NCI-H748 treated with DMSO at 0.1 percent for 48 hours (cell line): ENCODE data around the gene USP40.
A peak's percentile ranks its signal among the peaks of the same experiment; 100 is the strongest.
"Not testable (repeated sequence)": the region's sequence is repeated elsewhere in the genome, so short reads cannot be mapped to it uniquely, and the experiment has no call there.

Source experiments
- DNase-seq: peaks from one replicate; lab custom pipeline; 2025; lab: John Stamatoyannopoulos, UW

The USP40 gene

DNA sequence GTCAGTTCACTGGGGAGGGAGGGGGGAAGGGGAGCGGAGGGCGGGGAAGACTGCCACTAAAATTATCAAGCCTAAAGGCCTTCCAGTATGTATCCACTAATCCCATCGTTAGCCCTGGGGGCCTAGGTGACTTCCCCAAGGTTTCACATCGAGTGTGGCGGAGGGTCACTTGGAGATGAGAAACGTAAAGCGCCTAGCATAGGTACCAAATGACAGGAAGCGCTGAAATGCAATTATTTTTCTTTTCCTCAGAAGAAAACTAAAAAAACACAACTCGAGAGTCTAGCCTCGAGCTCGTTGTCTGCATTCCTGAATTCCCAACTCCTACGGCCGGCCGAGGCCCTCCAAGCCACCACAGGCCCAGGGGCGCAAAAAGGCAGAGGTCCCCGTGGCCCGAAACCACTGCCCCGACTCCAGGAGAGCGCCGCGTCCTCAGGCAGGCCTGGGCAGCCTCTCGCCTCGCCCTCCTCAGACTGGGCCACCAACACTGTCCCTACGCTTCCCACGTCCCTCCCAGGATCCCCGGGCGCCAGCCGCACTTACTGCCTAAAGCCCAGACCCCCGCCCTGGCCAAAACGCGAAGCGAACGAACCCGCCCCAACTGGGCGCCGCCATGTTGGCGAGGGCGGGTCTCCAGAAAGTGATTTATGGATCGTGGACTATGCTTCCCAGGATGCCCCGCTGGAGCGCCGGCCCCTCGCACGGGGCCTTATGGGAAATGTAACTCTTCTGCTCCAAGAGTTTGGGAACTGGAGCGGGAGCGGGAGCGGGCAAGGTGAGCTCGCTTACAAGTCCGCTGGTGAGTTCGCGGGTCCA is at the start of gene USP40:
TSS of gene USP40 (minus strand) at position 642 of the 816 bp plus-strand sequence. CDS start 1,228 bp downstream, outside the sequence.
- DNase-seq, result peak; percentile 84

- no peak for DNase-seq
These were observed 44.7 kb upstream of the USP40 start for GRCh38 chr2:233611284-233611683.

DNA sequence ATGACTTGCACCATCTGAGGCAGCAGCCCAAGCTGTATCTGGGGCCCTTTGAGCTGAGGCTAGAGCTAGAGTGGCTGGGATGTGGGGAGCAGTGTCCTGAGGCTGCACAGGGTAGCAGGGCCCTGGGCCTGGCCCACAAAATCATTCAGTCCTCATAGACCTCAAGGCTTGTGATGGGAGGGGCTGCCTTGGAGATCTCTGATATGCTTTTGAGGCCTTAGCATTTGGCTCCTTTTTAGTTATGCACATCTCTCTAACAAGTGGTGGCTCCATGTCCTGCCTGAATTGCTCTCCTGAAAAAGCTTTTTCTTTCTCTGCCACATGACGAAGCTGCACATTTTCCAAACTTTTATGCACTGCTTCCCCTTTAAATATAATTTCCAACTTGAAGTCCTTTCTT is 39.1 kb upstream of the USP40 start:
- no peak for DNase-seq

DNA sequence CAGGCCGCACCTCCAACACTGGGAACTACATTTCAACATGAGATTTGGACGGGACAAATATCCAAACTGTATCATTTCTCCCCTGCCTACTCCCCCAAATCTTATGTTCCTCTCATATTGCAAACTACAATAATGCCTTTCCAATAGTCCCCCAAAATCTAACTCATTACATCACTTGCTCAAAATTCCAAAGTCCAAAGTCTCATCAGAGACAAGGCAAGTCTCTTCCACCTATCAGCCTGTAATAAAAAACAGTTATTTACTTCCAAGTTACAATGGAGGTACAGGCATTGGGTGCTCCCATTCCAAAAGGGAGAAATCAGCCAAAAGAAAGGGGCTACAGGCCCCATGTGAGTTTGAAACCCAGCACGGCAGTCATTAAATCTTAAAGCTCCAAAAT is 38.2 kb upstream of the USP40 start:
- DNase-seq, result no peak

DNA sequence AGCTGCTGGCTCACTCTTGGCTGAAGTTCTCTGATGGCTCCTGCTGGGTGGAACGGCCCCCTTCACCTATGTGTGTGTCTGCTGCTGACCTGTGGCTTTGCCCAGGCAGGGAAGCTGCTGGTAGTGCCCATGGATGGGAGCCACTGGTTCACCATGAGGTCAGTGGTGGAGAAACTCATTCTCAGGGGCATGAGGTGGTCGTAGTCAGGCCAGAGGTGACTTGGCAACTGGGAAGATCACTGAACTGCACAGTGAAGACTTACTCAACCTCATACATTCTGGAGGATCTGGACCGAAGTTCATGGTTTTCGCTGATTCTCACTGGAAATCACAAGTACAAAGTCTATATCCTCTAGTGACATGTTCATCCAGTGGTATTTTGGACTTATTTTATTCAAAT is 36.9 kb upstream of the USP40 start:
- DNase-seq, result no peak

DNA sequence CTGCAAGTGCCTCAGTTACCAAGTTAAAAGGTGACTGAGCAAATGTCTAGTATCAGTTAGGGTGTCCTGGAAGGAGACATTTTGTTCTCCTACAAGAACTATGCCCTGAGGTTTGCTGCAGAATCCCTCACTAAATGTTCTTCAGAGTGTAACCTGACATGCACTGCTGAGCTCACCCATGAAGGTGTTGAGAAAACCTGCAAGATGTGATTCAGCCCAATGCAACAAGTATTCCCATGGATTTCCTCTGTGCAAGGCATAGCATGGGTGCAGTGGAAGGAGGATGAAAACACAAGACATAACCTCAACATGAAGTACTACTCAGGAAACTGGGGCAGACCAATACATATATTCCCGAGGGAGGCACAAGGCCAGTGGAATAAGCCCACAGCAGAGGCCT is 35.5 kb upstream of the USP40 start:
- DNase-seq, result no peak

GRCh38 chr2:233600386-233600785 is 33.8 kb upstream of the USP40 start:
- no peak for DNase-seq

- no peak for DNase-seq
These were observed 32.4 kb upstream of the USP40 start for GRCh38 chr2:233598952-233599351.

DNA sequence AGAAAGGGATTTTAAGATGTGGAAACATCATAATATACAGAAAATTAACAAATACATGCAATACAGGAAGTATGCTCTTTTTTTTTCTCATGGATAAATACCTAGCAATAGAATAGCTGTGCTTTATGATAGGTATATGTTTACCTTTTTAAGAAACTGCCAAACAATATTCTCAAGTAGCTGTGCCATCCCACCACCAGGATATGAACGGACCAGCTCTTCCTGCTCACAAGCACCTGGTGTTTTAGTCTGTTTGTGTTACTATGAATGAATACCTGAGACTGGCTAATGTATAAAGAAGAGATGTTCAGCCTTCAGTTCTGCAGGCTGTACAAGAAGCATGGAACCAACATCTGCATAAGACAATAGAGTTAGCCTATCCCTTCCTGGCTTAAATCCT is 30.9 kb upstream of the USP40 start:
- DNase-seq, result no peak

DNA sequence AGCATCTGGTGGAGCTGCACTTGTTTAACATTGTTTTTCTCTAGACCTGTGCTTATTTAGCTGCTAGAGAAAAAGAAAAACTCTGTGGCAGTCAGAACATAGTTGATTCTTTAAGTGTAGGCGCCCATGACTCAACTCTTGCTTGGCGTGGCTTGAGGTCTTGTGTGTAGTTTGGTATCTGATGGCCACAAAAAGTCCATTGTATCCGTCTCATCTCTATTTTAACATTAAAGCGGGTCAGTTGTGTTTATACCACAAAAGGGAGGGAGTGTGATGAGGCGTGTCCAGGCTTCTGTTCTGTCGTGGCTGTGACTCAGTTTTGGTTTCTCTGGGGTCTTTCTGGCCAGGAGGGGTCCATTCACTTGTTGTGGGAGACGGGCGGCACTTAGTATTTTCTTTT is 26.6 kb upstream of the USP40 start:
- DNase-seq, result no peak

GRCh38 chr2:233592706-233593105 is 26.1 kb upstream of the USP40 start:
- not testable (repeated sequence) for DNase-seq

DNA sequence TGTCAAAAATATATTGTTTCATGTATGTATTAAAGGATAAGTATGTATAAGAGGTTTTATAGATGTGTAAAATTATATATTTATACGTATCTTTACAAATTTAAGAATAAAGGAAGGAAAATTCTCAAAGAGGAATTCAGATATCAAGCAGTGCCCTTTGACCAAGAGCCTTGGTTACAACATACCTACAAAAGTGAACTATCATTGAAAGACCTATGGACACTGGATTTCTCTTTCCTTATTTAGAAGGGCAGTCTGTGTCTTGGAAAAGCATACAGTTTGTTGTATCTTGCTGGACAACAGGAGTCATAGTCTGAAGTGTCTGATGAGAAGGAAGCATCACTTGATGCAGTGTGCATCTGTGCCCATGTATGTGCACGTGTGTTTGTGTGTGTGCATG is 21.8 kb upstream of the USP40 start:
- no peak for DNase-seq

- DNase-seq, result no peak
These were observed 17.6 kb upstream of the USP40 start for GRCh38 chr2:233584210-233584609.

- DNase-seq, result not testable (repeated sequence)
These were observed 16.8 kb upstream of the USP40 start for GRCh38 chr2:233583217-233583965.

GRCh38 chr2:233577341-233577740 is 10.8 kb upstream of the USP40 start:
- DNase-seq, result not testable (repeated sequence)

- no peak for DNase-seq
These were observed 5.9 kb upstream of the USP40 start for GRCh38 chr2:233572468-233572867.

GRCh38 chr2:233571462-233571861 is 4.9 kb upstream of the USP40 start:
- DNase-seq, result no peak

DNA sequence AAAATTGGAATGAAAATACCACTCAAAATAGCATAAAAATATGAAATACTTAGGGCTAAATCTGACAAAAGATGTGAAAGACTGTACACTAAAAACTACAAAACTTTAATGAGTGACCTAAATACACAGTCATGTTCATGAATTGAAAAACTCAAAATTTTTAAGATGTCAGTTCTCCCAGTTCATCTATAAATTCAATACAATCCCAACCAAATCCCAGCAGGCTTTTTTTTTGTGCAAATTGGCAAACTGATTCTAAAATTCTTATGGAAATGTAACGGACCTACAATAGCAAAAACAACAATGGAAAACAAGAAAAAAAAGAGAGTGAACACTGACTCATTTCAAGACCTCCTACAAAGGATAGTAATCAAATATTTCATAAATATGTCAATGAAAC is 4.4 kb upstream of the USP40 start:
- DNase-seq, result no peak

- DNase-seq, result no peak
These were observed 869 bp downstream of the USP40 start for GRCh38 chr2:233565685-233566140.

DNA sequence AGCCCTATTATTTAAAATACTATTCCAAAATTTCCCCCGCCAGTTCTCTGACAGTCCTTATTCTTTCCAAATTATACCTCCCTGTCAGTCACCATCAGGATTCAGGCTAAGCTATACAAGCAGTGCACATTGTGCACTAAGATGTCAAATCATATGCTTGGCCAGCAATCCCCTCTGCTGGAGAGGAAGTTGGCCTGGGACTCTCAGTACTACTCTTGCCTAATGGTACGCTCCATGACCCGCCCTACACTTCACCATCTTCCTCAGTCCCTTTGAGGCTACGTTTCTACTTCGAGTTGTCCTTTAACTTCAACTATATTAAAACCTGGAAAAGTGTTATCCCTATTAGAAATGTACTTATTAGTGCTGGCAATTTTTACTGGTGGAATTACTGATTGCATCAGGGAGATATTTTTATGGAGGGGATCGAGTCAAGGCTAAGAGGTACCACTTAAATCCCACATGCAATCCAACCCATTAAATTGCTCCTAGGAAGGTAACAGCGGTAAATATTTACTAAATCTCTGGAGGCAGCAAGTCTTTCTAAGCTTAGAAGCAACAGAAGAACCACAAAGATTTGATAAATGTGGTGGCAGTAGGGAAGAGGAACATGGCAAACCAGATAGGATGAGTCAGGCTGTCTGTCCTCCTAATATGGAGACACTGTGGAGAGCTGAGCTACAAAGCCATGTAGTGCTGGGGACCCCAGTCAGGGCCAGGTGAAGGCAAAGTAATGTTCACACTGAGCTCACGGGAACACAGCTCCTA is 2.7 kb downstream of the USP40 start:
- DNase-seq, result no peak

DNA sequence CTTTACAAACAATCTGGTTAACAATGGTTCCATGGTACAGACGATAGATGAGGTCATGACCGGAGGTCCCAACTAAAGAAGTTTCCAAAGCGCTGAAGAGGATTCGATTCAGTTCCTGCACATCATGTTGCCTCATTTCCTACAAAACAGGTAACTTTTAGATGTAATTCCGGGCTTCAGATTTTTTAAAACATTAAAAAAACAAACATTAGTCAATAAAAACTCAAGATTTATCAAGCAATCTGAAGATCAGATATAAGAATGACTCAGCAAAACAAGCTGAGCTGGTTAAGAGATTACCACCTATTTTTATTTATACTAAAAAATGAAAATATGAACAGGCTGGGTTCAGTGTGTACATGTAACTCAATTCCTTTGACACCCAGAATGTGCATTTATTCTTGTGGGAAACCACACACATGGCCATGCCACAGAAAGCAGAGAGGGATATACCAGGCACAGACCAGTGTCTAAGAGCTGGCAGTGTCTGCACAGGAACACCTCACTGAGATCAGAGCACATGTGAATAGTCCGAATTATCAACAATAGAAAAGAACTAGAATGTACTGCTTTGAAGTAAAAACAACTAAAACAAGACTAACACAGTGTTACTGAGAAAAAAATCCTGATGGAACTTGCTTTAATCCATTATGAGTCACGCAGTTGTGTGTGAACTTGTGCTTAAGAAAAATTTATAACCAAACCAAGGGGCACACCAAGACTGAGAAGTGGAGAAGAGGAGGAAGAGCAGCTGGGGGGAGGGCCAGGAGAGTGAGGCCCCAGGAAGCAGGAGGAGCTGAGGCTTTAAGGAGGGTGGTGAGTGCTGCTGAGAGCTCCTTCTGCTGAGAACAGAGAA is 9.5 kb downstream of the USP40 start:
- no peak for DNase-seq

DNA sequence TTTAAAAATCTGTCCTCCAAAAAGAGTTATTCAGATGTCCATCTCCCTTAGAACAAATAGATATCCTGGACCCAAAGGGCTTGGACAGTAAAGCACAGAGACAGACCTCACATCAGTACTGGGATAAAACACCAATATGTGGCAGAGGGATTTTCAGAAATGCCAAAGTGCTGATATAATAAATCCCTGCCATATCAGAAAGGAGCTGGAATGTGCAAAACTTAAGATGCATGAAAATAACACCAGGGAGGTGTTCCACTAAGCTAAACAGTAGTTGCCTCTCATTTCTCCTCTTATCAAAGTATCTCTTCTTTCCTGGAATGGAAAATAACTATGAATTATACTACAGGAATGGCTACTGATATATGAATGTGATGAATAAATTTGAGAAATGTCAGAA is 13.2 kb downstream of the USP40 start:
- DNase-seq, result no peak
